SU-DHL-6 (cell line): ENCODE results near the gene STAM2.
"Not testable (repeated sequence)": the region's sequence is repeated elsewhere in the genome, so short reads cannot be mapped to it uniquely, and the experiment has no call there.

Source experiments
- H2AFZ ChIP-seq: fragments of 200-600 bp; sonication (generic); 2 replicates; pipeline ENCODE4 v1.6.1; 2014; ENCODE audit warnings: low read depth, mild to moderate bottlenecking, moderate library complexity, mixed read lengths, antibody characterized with exemption, low read length; ENCODE audit not compliant: severe bottlenecking
- H3F3A ChIP-seq: fragments of 200-600 bp; shearing (Covaris generic); 2 replicates; pipeline ENCODE4 v1.6.0; 2016; ENCODE audit warnings: antibody characterized with exemption, mild to moderate bottlenecking; ENCODE audit not compliant: insufficient read depth
- H3K27ac ChIP-seq: fragments of 200-600 bp; sonication (generic); 2 replicates; pipeline ENCODE4 v1.5.1; 2016; ENCODE audit warnings: low read depth, mild to moderate bottlenecking, low read length, moderate library complexity, mixed read lengths
- H3K27me3 ChIP-seq: fragments of 200-600 bp; sonication (generic), shearing (Covaris generic); 2 replicates; pipeline ENCODE4 v1.6.0; 2014; ENCODE audit warnings: mild to moderate bottlenecking, low read length
- H3K36me3 ChIP-seq: fragments of 200-600 bp; sonication (generic); 2 replicates; pipeline ENCODE4 v1.6.1; 2014; ENCODE audit warnings: mild to moderate bottlenecking, low read length, mixed read lengths
- H3K4me2 ChIP-seq: fragments of 300-600, 200-600 bp; shearing (Covaris generic), sonication (generic); 2 replicates; pipeline ENCODE4 v1.6.0; 2014; ENCODE audit warnings: low read length, low read depth, mild to moderate bottlenecking; ENCODE audit not compliant: poor library complexity, severe bottlenecking
- H3K4me3 ChIP-seq: fragments of 200-600 bp; sonication (generic); 2 replicates; pipeline ENCODE4 v1.5.1; 2014; ENCODE audit warnings: antibody characterized with exemption, low read length, mild to moderate bottlenecking, mixed read lengths; ENCODE audit not compliant: insufficient read depth, poor library complexity, severe bottlenecking
- H3K79me2 ChIP-seq: fragments of 200-600 bp; sonication (generic); 2 replicates; pipeline ENCODE4 v1.6.1; 2014; ENCODE audit warnings: mild to moderate bottlenecking, low read length, moderate library complexity; ENCODE audit not compliant: insufficient read depth
- H3K9ac ChIP-seq: fragments of 200-600 bp; sonication (generic); 2 replicates; pipeline ENCODE4 v1.7.0; 2014; ENCODE audit warnings: mild to moderate bottlenecking, low read length
- H3K9me2 ChIP-seq: fragments of 200-600 bp; sonication (generic); replicated peaks from 2 replicates; pipeline ENCODE4 v1.6.1; 2014; ENCODE audit warnings: low read length; ENCODE audit not compliant: insufficient read depth
- H3K9me3 ChIP-seq: fragments of 200-600 bp; sonication (generic); 2 replicates; pipeline ENCODE4 v1.6.1; 2014; ENCODE audit warnings: low read length, mixed read lengths; ENCODE audit not compliant: insufficient read depth
- H4K20me1 ChIP-seq: fragments of 200-600 bp; sonication (generic); 2 replicates; pipeline ENCODE4 v1.6.1; 2014; ENCODE audit warnings: low read depth, mild to moderate bottlenecking, antibody characterized with exemption, low read length, moderate library complexity, mixed read lengths
- CTCF ChIP-seq: fragments of 200-600 bp; sonication (generic); IDR thresholded peaks from one replicate; pipeline ENCODE4 v1.5.1; 2017; ENCODE audit warnings: antibody characterized with exemption, mild to moderate bottlenecking, low read length, moderate library complexity; ENCODE audit not compliant: insufficient read depth, poor library complexity, severe bottlenecking
- EZH2phosphoT487 ChIP-seq: fragments of 200-600 bp; sonication (generic), shearing (Covaris generic); conservative IDR thresholded peaks from 2 replicates; pipeline ENCODE4 v1.6.1; 2018; ENCODE audit warnings: mild to moderate bottlenecking, antibody characterized with exemption, low read length, moderate library complexity, mixed read lengths

STAM2 gene

GRCh38 chr2:152167065-152167464, 8.5 kb downstream of the STAM2 start:
- Histone ChIP-seq H2AFZ (no peak overlapping the region), H3K27ac (no peak overlapping the region), H4K20me1 (no peaks in the 10 kb centered on the region; the same call in 1 of the 2 replicates), H3K27me3 (no peaks in the 10 kb centered on the region), H3K9me3 (no peaks in the 10 kb centered on the region), H3K4me3 (no peak overlapping the region), H3K9ac (no peak overlapping the region), H3K36me3 (no peaks in the 10 kb centered on the region), H3F3A (no peaks in the 10 kb centered on the region), H3K9me2 (no peaks in the 10 kb centered on the region), H3K4me2 (no peak overlapping the region), H3K79me2 (peaks cover 99% of the 10 kb centered on the region)
- TF ChIP-seq CTCF (no peak), EZH2phosphoT487 (no peak)

GRCh38 chr2:152166633-152167032, 8.9 kb downstream of the STAM2 start:
- Histone ChIP-seq H3K4me2 (no peak overlapping the region), H3K9ac (no peak overlapping the region), H3K9me2 (no peaks in the 10 kb centered on the region), H3K27me3 (no peaks in the 10 kb centered on the region), H3K9me3 (no peaks in the 10 kb centered on the region), H3K4me3 (no peak overlapping the region), H2AFZ (no peak overlapping the region), H3K27ac (no peak overlapping the region), H4K20me1 (no peaks in the 10 kb centered on the region; the same call in 1 of the 2 replicates), H3K79me2 (peaks cover 99% of the 10 kb centered on the region), H3F3A (no peaks in the 10 kb centered on the region), H3K36me3 (no peaks in the 10 kb centered on the region)
- no peak for TF ChIP-seq EZH2phosphoT487
- TF ChIP-seq CTCF: no peak

GRCh38 chr2:152165780-152166179, 9.8 kb downstream of the STAM2 start:
- Histone ChIP-seq H3K4me2 (no peak overlapping the region), H3K9me3 (no peaks in the 10 kb centered on the region), H3K4me3 (no peak overlapping the region), H2AFZ (no peak overlapping the region), H3F3A (no peaks in the 10 kb centered on the region), H3K36me3 (no peaks in the 10 kb centered on the region), H3K27ac (no peak overlapping the region), H3K79me2 (peaks cover 94% of the 10 kb centered on the region), H3K9ac (no peak overlapping the region), H3K9me2 (no peaks in the 10 kb centered on the region), H4K20me1 (no peaks in the 10 kb centered on the region; the same call in 1 of the 2 replicates), H3K27me3 (no peaks in the 10 kb centered on the region)
- no peak for TF ChIP-seq EZH2phosphoT487
- no peak for TF ChIP-seq CTCF

- Histone ChIP-seq H4K20me1 (no peaks in the 10 kb centered on the region; the same call in 1 of the 2 replicates), H3K4me3 (no peak overlapping the region), H3K4me2 (no peak overlapping the region), H3K9me2 (no peaks in the 10 kb centered on the region), H3K9ac (no peak overlapping the region), H3K27me3 (no peaks in the 10 kb centered on the region), H3K36me3 (no peaks in the 10 kb centered on the region), H3K27ac (no peak overlapping the region), H2AFZ (no peak overlapping the region), H3K79me2 (peaks cover 89% of the 10 kb centered on the region), H3F3A (no peaks in the 10 kb centered on the region), H3K9me3 (no peaks in the 10 kb centered on the region)
- no peak for TF ChIP-seq EZH2phosphoT487
- no peak for TF ChIP-seq CTCF
Measured at GRCh38 chr2:152165306-152165705, 10.3 kb downstream of the STAM2 start.

- not testable (repeated sequence) for H3K36me3 ChIP-seq, H3K9me2 ChIP-seq, H3K9ac ChIP-seq, H3K4me2 ChIP-seq, H3K4me3 ChIP-seq, H3K27ac ChIP-seq, H3K9me3 ChIP-seq, H2AFZ ChIP-seq, H3K27me3 ChIP-seq, H4K20me1 ChIP-seq, H3F3A ChIP-seq
- H3K79me2 ChIP-seq: peaks cover 78% of the 10 kb centered on the region
Measured at GRCh38 chr2:152163669-152164068, 11.9 kb downstream of the STAM2 start.
